Stimulated activated CD8-positive, alpha-beta memory T cell treated with anti-CD3 and anti-CD28 coated beads, Interleukin-12 subunit alpha, Interleukin-12 subunit beta, amount 100 ng/mL, for 24 hours (primary cell): Measurements from ENCODE around the gene SKAP2.

ENCODE experiments used
- DNase-seq: peaks from one replicate; pipeline ENCODE4 v3.0.0-alpha.2; 2020; ENCODE audit errors: extremely low read depth

The SKAP2 gene

DNA sequence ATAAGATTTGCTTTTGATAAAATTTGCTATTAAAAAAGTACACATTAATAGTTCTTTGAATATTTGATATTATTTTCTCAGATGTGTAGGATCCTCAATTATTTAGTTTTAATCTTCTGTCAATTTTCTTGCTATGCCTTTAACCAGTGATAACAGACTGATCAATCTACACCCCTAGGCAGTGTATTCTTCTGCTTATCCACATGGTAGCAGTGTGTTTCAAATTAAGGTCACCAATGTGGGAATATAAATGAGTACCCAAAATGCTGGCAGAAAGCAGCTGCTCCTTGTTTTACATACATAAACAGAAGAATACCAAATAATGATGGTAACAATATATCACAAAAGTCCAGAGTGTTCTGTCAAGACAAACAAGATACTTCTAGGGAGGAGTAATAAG lies 87.0 kb downstream of the SKAP2 start:
- no peak for DNase-seq

DNA sequence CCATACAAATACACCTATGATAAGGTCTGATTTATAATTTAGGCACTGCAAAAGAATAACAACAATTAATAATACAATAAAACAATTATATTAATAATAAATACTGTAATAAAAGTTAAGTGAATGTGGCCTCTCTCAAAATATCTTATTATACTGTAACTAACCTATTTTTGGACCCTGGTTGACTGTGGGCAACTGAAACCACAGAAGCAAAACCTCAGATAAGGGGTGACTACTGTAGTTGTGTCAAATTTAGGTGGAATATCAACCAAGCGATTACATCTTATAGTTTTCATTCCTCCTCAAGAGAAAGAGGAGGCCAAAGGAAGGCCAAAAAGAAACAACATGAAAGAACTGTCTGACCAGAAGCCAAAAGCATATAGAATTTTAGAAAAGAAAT lies 103.9 kb downstream of the SKAP2 start:
- DNase-seq: no peak

DNA sequence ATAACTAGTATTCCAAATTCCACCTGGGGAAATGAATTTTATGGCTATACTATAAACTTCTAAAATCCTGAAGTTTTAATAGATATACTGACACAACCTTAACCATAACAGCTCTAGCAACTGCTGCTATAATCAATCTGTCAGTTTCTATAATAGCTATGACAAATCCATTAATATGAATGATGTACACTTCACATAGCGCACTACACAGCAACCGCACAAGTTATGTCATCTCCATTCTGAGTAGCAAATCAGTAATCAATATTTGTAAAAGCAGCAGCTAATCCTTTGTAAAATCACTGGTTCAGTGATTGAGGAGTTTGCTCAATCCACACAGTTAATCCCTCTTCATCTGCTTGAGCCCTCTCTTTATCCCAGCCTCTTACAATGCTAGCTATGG lies 105.3 kb downstream of the SKAP2 start:
- DNase-seq: no peak

DNA sequence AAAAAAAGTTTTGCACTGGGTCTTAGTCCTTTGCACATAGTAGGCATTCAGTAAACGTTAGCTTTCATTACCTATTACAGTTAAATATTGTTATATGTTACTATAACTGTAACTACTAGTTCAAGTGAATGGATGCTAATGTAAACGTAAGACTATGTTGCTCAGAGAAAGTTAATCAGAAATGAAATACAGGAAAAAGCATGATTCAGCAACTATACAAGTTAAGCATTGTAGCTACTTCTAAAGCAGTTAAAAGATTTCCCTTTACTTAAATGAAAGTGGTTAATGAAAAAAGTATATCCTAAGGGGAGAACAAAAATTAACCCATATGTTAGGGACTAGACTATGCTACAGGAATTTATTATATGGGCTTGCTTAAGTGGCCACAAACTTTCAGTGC lies 121.2 kb downstream of the SKAP2 start:
- DNase-seq: no peak

DNA sequence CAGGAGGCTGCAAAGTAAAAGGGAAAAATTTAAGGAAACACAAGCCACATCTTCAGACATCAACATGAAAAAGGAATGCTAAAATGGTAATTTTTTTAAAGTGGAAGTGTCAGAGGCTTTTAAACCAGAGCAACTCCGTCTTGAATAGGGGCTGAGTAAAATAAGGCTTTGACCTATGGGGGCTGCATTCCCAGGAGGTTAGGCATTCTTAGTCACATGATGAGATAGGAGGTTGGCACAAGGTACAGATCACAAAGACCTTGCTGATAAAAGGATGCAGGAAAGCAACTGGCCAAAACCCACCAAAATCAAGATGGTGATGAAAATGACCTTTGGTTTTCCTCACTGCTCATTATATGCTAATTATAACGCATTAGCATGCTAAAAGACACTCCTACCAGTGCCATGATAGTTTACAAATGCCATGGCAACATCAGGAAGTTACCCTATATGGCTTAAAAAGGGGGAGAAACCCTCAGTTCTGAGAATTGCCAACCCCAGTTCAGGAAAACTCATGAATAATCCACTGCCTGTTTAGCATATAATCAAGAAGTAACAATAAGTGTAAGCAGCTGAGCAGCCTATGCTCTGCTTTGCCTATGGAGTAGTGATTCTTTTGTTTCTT lies 128.3 kb downstream of the SKAP2 start:
- DNase-seq: no peak

DNA sequence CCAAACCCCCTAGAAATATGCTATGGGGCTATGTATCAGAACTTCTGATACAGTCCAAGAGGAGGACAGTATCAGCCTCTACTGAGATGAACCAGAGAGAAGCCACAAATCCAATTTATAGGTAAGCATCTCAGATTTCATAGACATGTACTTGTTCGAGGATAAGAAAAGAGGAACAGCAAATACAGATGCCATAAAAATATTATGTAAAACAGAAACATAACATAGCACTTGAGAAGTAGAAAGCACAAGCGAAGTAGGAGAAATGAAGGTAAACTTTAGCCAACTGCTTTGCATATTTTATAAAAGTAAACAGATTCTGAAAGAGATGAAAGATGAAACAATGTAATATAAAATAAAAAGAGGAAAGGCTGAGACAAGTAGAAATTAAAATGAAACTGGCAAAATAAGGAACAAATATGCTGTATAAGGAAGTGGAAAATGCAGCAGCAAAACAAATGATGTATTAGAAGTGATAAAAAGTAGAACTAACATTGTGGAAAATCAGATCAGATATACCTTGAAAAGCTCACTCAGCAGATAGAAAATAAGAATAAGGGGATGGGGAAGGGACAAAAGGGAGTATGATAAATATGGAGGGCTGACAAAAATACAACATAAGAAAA lies 135.1 kb downstream of the SKAP2 start:
- no peak for DNase-seq

DNA sequence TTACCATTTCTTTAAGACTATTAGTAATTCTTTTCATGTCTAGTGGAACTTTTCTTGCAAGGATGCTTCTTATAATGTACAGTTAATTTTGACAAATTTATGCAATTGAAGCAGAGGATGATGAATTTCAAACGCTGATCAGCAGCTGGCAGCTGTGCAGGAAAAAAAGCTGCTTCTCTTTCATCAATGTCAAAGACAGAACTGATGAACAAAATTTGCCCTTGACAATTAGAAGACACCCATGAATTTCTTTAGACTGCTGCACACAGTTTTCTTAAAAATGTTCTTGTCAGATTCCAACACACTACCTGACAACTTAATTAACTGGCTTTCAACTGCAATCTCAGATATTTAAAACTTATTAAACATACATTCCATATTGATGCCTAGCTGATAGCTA lies 138.3 kb downstream of the SKAP2 start:
- DNase-seq: no peak

DNA sequence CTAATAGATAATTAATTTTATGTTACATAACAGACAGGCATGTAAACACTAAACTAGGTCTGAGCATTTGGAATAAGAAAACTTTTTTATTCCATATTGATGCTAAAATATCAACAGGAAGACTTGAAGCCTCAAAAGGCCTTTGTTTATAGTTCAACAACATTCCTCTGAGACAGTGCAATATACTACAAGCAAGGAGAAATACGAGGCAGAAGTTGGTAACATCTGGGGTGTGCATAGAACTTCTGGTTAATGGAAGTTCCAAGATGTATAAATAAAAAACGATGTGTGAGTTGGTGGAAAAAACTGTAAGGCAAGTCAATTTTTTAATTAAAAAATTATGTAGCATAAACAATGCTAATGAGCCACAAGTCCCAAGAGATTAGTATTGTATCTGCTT lies 139.6 kb downstream of the SKAP2 start:
- DNase-seq: no peak

DNA sequence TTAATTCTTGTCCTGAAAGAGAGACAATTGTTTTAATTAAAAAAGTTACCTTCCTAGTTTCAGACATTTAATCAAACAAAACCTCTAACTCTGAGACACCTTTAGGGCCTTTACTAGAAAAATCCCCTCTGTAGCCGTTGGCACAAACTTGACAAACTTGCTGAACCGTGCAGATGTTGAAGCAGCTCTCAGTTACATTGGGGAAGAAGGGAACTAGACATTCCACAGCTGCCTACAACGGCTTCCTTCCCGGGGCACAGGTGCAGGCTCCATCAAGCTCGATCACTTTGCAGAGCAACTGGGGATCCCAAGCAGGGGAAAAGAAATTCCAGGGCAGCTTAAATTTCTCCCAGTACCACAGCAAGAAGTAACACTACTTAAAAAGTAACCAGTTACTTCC lies 141.3 kb downstream of the SKAP2 start:
- DNase-seq: no peak

DNA sequence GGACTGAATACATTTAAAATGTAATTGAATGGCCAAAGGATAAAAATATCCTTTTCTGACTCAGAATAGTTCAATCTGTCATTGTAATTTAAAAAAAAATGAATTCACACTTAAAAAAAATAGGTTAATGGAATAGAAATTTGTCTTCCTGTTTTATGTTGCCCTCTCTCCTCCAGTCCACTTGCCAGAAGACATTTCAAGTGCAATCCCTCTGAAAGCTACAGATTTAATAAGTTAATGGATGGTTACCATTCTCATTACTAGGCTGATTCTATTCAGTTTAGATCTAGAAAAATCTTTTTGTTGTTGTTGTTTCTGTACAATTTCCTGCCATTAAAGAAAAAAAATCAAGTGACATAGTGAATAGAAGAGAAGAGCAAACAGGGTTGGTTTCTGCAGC lies 142.9 kb downstream of the SKAP2 start:
- no peak for DNase-seq

DNA sequence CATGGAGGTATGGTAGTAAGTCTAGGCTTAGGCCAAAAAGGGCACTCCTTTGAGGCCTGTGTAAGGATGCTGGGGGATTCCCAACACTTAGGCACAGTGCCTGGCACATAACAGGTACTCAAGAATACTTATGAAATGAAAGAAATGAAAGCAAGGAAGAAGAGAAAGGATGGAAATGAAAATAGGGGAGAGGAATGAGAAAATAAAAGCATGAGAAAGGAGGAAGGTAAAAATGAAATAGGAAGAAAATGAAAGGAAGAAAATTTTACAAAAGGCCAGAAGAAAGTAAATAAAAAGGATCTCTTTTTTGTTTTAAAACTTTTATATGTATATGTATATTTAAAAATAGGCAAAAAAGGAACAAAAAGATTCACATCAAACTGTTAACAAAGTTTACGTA lies 146.3 kb downstream of the SKAP2 start:
- DNase-seq: no peak

DNA sequence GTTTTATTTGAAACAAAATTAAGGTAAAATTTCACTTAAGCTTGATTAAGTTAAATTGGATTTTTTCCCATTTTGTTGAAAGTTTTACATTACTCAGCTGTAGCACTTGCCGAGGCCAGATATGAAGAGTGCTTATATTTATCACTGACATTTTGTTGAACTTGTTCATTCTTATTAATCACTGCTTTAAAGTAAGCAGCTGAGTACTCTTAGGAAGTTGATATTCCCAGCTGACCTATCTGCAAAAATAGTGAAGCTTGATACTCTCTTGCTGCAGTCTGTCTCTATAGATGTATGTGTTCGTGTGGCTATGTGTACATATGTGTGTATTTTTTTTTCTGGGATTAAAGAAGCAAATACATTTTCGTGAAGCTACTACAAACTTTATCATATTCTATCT lies 150.0 kb downstream of the SKAP2 start:
- no peak for DNase-seq

DNA sequence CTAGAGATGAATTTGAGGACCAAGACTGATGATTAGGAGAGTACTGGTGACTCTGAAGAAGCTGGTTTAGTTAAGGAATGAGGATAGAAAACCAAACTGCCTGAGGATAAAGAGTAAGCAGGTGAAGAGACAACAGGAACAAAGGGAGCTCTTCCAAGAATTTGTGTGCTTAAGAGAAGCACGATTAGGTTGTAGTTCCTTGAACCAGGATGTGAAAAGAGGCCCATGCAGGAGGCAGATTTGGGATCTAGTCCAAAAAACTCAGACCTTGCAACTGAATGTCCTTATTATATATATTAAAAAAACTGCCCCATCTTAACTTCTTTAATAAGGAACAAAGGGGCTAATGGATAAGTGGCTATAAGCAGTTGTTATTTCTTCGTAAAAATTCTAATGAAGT lies 150.4 kb downstream of the SKAP2 start:
- no peak for DNase-seq

DNA sequence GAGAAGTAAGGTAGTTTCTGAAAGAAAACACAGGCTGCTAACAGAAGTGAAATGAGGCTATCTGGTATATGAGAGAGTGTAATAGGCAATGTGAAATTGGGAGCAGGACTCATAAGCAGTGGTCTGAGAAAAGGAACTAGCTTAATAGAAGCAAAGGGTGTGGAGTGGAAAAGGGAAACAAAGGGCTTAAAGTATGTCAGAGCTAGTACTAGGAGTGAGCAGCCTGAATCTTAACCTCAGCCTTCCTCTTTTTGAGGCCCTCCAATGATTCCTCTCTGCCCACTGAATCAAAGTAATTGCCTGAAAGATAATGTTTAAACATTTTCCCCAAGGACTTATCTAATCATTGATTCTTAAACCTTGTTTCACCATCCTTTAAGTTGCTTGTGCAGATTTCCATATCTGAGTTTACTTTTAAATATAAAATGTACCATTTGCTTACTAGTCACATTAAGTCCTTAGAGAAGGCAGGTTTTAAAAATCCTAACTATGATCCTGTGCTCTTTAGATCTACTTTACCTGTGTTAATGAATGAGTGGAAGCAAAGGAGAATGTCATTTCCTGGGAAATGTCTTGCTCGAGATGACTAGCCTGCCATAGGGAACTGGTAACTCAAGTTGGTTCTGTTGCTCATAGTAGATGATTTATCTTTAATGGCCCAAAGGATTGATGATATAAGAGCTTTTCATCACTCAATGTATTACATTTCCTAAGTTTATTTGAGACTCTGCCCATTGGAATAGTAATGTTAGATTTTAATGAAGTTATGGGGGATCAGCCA lies 155.0 kb downstream of the SKAP2 start:
- no peak for DNase-seq

DNA sequence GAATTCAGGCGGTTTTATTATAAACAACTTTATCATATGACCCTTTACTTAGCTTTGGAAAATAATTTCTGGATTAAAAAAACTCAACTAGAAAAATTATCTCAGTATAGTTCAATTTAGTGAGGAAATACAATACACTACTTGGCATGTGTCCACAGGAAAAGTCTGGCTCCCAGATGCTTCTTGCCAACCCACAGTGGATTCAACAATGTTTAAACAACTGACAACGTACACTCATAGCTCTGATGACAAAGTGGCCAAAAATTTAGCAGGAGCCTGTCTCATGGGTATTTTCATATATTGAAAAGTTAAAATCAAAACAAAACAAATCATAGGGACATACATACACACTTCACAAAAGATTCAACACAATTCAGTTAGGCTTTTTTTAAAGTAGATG lies 158.8 kb downstream of the SKAP2 start:
- no peak for DNase-seq

DNA sequence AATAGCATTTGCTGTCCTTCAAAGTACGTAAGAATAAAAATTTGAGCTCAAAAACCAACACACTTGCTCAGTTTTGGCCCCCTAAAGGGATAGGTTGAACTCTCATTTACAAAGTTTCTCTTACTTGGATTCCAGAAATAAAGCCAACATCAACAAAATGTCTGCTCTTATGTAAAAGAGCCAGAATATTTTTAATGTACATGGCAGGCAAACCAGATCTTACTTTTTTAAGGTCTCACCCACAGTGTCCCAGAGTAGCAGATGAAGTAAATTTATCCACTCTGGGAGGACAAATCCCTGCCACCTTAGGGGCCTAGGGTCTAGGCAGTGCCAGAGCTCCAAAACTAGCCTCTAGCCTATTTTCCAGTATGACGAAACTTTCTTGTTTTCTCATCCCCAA lies 159.6 kb downstream of the SKAP2 start:
- no peak for DNase-seq

DNA sequence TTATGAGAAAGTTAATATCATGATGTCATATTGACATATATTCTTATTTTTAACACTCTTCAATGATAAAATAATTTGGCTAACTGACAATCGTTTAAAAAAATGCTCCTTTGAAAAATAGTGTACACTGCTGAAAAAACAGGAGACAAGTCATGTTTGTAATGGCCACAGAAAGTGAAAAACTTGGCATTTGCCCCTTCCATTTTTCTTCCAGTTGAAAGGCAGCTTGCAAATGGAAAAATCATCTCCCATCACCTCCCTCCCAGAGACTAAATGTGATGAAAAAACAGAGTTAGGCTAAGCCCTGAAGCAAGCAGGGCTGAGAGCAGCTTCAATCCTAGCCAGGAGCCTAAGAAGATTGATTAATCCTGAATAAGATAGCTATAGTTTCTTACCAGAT lies 160.4 kb downstream of the SKAP2 start:
- DNase-seq: no peak

DNA sequence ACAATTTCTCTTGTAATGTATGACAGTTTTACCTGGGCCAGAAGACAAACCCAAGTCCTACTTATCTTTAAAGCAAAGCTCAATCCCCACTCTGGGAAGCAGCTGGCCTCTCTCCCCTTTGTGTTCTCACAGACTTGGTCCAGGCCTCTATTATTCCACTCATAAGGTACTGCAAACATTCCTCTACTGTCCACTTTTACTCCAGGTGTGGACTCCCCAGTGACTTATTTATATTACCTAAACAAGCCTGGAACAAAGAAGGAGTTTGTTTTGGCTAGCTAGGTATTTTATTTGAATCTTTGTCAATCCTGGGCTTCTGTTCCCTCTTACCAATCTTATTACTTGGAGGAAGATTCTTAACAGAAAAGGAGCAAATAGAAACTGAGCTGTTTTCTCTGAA lies 163.5 kb downstream of the SKAP2 start:
- DNase-seq: no peak

DNA sequence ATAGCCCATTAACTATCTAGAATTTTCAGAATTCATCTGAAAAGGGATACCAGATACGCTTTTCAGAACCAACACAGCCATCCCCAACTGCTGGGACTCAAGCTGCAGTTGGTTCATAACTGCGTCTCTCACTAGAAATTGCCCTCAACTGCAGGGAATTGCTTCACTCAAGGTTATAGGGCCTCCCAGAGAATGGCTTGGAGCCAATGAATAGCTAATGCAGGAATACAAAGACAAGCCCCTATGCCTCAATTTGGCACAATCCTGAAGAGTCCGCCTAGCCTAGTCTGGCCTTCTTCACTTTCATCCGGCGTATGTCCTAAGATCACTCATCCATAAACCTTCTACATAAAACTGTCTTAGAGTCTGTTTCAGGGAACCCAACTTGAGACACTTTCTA lies 164.0 kb downstream of the SKAP2 start:
- no peak for DNase-seq

DNA sequence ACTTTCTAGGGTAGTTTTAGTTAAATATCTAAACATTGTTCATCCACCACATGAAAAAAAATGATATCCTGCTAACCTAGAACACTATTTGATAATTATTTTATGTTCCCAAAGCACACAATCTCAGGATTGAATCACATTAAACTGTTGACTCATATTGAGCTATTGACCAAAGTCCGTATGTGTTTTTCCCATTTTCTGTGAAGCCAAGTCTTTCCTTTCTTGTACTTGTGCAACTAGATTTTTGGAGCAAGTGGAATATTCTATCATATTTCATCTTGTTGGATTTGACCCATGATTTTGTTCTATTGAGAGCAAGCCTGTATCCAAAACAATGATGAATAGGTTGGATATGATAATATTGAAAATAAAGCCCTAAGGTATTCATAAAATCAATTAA lies 164.6 kb downstream of the SKAP2 start:
- no peak for DNase-seq

DNA sequence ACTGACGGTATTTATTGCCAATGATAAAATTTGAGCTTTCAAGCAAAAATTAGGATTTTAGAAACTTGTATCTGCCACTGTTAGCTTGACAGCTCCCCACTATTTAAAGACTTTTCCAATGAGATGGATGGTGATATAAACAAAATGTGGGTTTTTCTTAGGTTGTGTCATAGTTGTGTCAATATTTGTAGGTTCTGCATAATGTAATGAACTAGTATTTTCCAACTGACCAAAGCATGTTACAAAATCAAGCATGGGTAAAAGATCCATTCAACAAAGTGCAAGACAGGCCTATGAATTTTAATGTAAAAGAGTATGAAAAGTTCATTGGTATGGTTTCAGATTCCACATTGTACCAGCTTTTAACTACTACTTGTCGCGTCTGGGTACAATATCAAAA lies 165.6 kb downstream of the SKAP2 start:
- no peak for DNase-seq

DNA sequence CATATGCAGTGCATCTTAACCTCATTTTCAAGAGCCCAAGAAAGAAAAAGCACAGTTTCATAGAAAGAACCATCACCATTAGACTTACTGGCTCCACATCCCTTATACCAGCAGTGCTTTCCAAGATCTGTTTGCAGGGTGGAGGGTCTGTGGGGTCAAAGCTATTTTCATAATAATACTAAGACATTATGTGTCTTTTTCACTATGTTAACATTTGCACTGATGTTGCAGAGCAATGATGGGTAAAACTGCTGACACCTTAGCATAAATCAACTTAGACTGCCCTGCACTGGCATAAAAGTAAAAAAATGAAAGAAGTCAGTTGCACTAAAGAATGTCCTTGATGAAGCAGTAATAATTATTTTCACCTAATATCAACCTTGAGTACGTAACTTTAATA lies 166.2 kb downstream of the SKAP2 start:
- no peak for DNase-seq

DNA sequence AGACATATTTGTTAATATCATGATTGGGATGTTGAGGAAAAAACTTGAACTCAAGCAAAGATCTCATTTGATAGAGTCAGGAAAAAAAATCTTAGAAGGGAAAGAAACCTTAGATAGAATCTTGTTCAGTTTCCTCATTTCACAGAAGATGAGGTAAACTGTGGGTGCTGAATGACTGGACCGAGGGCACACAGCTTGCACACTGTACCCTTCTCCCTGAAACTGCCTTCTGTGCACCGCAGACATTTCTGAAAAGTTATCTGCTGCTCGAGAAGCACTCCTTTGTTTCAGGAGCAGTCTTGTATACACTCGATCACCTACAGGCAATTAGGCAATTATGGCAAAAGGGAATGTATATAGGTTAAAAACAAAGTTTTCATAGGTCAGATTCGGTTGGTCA lies 167.4 kb downstream of the SKAP2 start:
- no peak for DNase-seq
